ENCODE results near the gene DMGDH. TPM values are rescaled to one million over a fixed set of nuclear protein-coding genes. Genes with fewer than 3 reads are reported as not detected.

The DMGDH gene
- total and polyA plus RNA-seq, 10 of the 15 experiments (the other 5 are each of a cell fraction or from before 2014, with no cell fraction given): 0.22 to 1.5 (median 0.44) TPM; not detected in 3

GRCh38 chr5:79056847-79057246 lies 12.6 kb downstream of the DMGDH start:
- Histone ChIP-seq H3K9ac (ENCODE audit: control insufficient read depth, insufficient read depth, low read length) (no peak overlapping the region), H3K4me1 (ENCODE audit: control insufficient read depth, insufficient read depth, low read length) (no peaks in the 10 kb centered on the region), H3K4me2 (ENCODE audit: control insufficient read depth, insufficient read depth) (no peak overlapping the region), H2AFZ (ENCODE audit: control insufficient read depth, low read depth, low read length) (no peak overlapping the region), H3K27me3 (replicated peaks in 1 of 2; ENCODE audit: control insufficient read depth in 2 of 2, insufficient read depth in 2 of 2, low read length in 1 of 2) (peaks cover 0 to 2% of the 10 kb centered on the region in 2 experiments; a peak in 1 of 4 replicates), H3K27ac (ENCODE audit: control insufficient read depth, insufficient read depth) (no peak overlapping the region), H3K9me3 (replicated peaks; ENCODE audit: control insufficient read depth, insufficient read depth, low read length) (no peaks in the 10 kb centered on the region), H3K4me3 (no peak overlapping the region), H3K36me3 (ENCODE audit: control insufficient read depth in 2 of 2, insufficient read depth in 2 of 2, low read length in 1 of 2) (no peaks in the 10 kb centered on the region), H4K20me1 (ENCODE audit: control insufficient read depth, insufficient read depth) (no peaks in the 10 kb centered on the region), H3K79me2 (ENCODE audit: control insufficient read depth, insufficient read depth, low read length) (no peaks in the 10 kb centered on the region)
- RAD21 ChIA-PET (ENCODE audit: unreplicated experiment): no interaction called here
- FAIRE-seq (no peak), DNase-seq (ENCODE audit: low read depth, low spot score) (no peak), ATAC-seq (no peak)
- in situ Hi-C loops (cut with MboI): no loop called here
- SMC1A ChIA-PET (ENCODE audit: uncharacterized antibody, unreplicated experiment): interaction anchor here (0.5 to 1.2 kb wide), 2 partner anchors 13 to 87 kb away, joined by 3 to 4 read pairs; no protein-coding TSS in a partner anchor
- no TSS peak for BruUV-seq (replicated peaks)
- POLR2A ChIA-PET: no interaction called here
- intact Hi-C loops (cut with micrococcal nuclease; ENCODE audit: unreplicated experiment): no loop called here
- CTCF ChIA-PET: interaction anchor here (1.1 kb wide), 1 partner anchor 158 kb away, joined by 3 read pairs; no protein-coding TSS in a partner anchor
- TF ChIP-seq EED (IDR thresholded peaks at IDR 0.05; ENCODE audit: low read depth) (no peak), BCL3 (IDR thresholded peaks at IDR 0.05; ENCODE audit: borderline replicate concordance, insufficient read depth, low read depth, low read length, poor library complexity, severe bottlenecking) (no peak), ZBTB4 (CRISPR knock-in tag; IDR thresholded peaks at IDR 0.05) (no peak), ATF7 (IDR thresholded peaks at IDR 0.05; ENCODE audit: low read depth) (no peak), YY1 (IDR thresholded peaks at IDR 0.05; ENCODE audit: low read depth, low read length) (no peak), SIN3A (IDR thresholded peaks at IDR 0.05; ENCODE audit: low read depth, low read length) (no peak), NFYB (IDR thresholded peaks at IDR 0.05; ENCODE audit: insufficient read depth, low read depth, low read length) (no peak), ETV6 (conservative IDR thresholded peaks at IDR 0.05 in 1 of 2, IDR thresholded peaks at IDR 0.05 in 1 of 2; ENCODE audit: borderline replicate concordance in 1 of 2, low read depth in 1 of 2) (no peak), NBN (IDR thresholded peaks at IDR 0.05) (no peak), REST (IDR thresholded peaks at IDR 0.05; ENCODE audit: low read depth, low read length) (no peak), KAT2A (conservative IDR thresholded peaks at IDR 0.05; ENCODE audit: control insufficient read depth, low read depth, low read length) (no peak), SMC3 (IDR thresholded peaks at IDR 0.05; ENCODE audit: borderline replicate concordance, low read length) (no peak), NKRF (conservative IDR thresholded peaks at IDR 0.05) (no peak), EGR1 (IDR thresholded peaks at IDR 0.05; ENCODE audit: borderline replicate concordance in 1 of 2, low read depth in 2 of 2, low read length in 2 of 2) (no peak), GATAD2B (conservative IDR thresholded peaks at IDR 0.05; ENCODE audit: low read depth) (no peak)

All from GM12878 (cell line).